Calu3 (cell line): ENCODE measurements around the gene BCL2L11. TPM values are rescaled to one million over a fixed set of nuclear protein-coding genes. Genes with fewer than 3 reads are reported as not detected.
A peak's percentile ranks its signal among the peaks of the same experiment; 100 is the strongest.

Experiments used
- BruUV-seq: library from RNA; stranded (reverse); fragments of 400-500 nt; replicated peaks from 2 replicates; lab custom pipeline; 2021; lab: Mats Ljungman, UMichigan
- CTCF ChIA-PET: fragments of 300-600 bp; sonication (Branson Sonifier 250); formaldehyde crosslinking; loops from one replicate; lab custom pipeline; 2022; ENCODE audit warnings: antibody characterized with exemption; lab: Charles Lee
- DNase-seq: peaks from one replicate; pipeline ENCODE4 v3.0.0; 2022
- H3K27ac Mint-ChIP-seq: one replicate; pipeline ENCODE4 v1.8.0; 2022; ENCODE audit warnings: mixed read lengths; ENCODE audit not compliant: unreplicated experiment
- H3K27me3 Mint-ChIP-seq: one replicate; pipeline ENCODE4 v1.8.0; 2022; ENCODE audit warnings: mixed read lengths; ENCODE audit not compliant: unreplicated experiment
- H3K36me3 Mint-ChIP-seq: one replicate; pipeline ENCODE4 v1.8.0; 2022; ENCODE audit warnings: mild to moderate bottlenecking, moderate library complexity, mixed read lengths; ENCODE audit not compliant: insufficient read depth, unreplicated experiment
- H3K4me1 Mint-ChIP-seq: one replicate; pipeline ENCODE4 v1.8.0; 2022; ENCODE audit warnings: mild to moderate bottlenecking, low read depth, mixed read lengths; ENCODE audit not compliant: unreplicated experiment
- H3K4me3 Mint-ChIP-seq: one replicate; pipeline ENCODE4 v1.8.0; 2022; ENCODE audit warnings: mild to moderate bottlenecking, low read depth, moderate library complexity, mixed read lengths; ENCODE audit not compliant: unreplicated experiment
- H3K9me3 Mint-ChIP-seq: one replicate; pipeline ENCODE4 v1.8.0; 2022; ENCODE audit warnings: low read depth, mixed read lengths; ENCODE audit not compliant: unreplicated experiment
- CTCF ChIP-seq: fragments of 200-600 bp; IDR thresholded peaks from one replicate; pipeline ENCODE4 v1.8.0; 2022; ENCODE audit warnings: antibody characterized with exemption; ENCODE audit not compliant: unreplicated experiment
- intact Hi-C: fragments of 100-400 bp; cut with micrococcal nuclease; formaldehyde crosslinking; loops from one replicate; pipeline ENCODE4 v1.10.0; 2022; ENCODE audit not compliant: unreplicated experiment
- total RNA-seq: library from RNA; stranded (reverse); gene quantifications from 2 replicates; pipeline ENCODE4 v1.2.3, GENCODE V29; 2022

BCL2L11 gene
- total RNA-seq, 1 experiment from 2014 or later = 18.4 TPM

- BruUV-seq = no TSS peak
- intact Hi-C loops = loop anchor here (5.0 to 10.0 kb wide), 3 partner anchors 88 to 582 kb away; no protein-coding TSS in a partner anchor
- Mint-ChIP-seq H3K4me1 (peaks cover 27% of the 10 kb centered on the region), H3K36me3 (peaks cover 77% of the 10 kb centered on the region), H3K9me3 (no peaks in the 10 kb centered on the region), H3K4me3 (peak overlapping the region; percentile 98), H3K27ac (no peak overlapping the region), H3K27me3 (peaks cover 39% of the 10 kb centered on the region)
- DNase-seq = no peak
- TF ChIP-seq CTCF = no peak
- CTCF ChIA-PET = interaction anchor here (1.4 kb wide), 1 partner anchor 90 kb away, joined by 4 read pairs; no protein-coding TSS in a partner anchor
These were observed 877 bp upstream of the BCL2L11 start for GRCh38 chr2:111119822-111120252.

- peak; percentile 41 for DNase-seq
- Mint-ChIP-seq H3K27me3 (peaks cover 39% of the 10 kb centered on the region), H3K4me1 (peaks cover 31% of the 10 kb centered on the region), H3K4me3 (peak overlapping the region; percentile 98), H3K36me3 (peaks cover 83% of the 10 kb centered on the region), H3K27ac (peak overlapping the region; percentile 85), H3K9me3 (no peaks in the 10 kb centered on the region)
- CTCF ChIA-PET = interaction anchor here (0.9 to 1.4 kb wide), 4 partner anchors 88 to 308 kb away, joined by 3 to 4 read pairs (median 3); no protein-coding TSS in a partner anchor
- intact Hi-C loops = no loop called here
- TF ChIP-seq CTCF = no peak
- BruUV-seq = TSS peak; percentile 36
These were observed 514 bp downstream of the BCL2L11 start for GRCh38 chr2:111121028-111121827.

GRCh38 chr2:111121828-111122630 lies 1.3 kb downstream of the BCL2L11 start:
- intact Hi-C loops = no loop called here

More at GRCh38 chr2:111121828-111122630, 1.3 kb downstream of the BCL2L11 start:
- H3K36me3 Mint-ChIP-seq = peaks cover 84% of the 10 kb centered on the region
- DNase-seq = peak; percentile 92
- H3K9me3 Mint-ChIP-seq = no peaks in the 10 kb centered on the region
- peak overlapping the region; percentile 85 for H3K27ac Mint-ChIP-seq
- no peak for TF ChIP-seq CTCF
- H3K27me3 Mint-ChIP-seq = peaks cover 31% of the 10 kb centered on the region
- H3K4me3 Mint-ChIP-seq = peak overlapping the region; percentile 98
- TSS peak; percentile 71 for BruUV-seq
- CTCF ChIA-PET = no interaction called here
- H3K4me1 Mint-ChIP-seq = peaks cover 28% of the 10 kb centered on the region
